ENCODE results near the gene RUNX2. TPM values are rescaled to one million over a fixed set of nuclear protein-coding genes. Genes with fewer than 3 reads are reported as not detected.

Gene RUNX2
- total and polyA plus RNA-seq, 9 of the 15 experiments (the other 6 are each of a cell fraction or from before 2014, with no cell fraction given), result 0.29 to 1.00 (median 0.43) TPM

DNA sequence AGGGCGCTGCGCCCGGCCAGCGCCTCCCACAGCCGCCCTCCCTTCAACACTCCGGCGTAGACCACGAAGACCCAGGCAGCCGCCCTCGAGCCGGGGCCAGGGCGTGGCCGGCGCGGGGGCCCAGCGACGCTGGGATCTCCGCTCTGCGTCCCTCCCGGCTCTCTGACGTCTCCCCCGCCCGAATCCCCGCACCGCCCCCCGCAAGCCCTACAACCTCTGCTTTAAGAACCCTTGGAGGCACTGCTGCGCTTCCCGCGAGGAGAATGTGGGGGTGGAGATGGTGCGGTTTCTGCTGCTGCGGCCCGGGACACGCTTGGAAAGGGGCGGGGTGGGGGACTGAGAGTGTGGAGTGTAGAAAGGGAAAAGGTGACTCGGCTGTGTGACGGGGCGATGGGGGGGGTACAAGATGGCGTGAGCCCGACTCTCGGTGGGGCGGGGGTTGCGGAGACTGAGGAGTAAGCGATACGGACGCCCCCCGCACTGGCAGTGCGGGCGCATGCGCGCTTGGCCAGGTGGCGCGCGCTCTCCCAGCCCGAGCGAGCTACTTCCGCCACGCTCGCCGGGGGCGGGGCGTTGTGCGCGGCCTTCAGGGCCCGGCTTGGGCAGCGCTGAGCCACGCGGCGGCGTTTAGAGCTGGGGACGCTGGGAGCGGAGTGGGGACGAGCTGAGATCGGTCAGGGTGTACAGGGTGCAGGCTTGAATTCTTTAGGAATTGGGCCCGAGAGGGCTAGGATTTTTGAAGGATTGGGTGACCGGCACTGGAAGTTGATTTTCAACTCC is 49.6 kb downstream of the RUNX2 start, which contains the start of gene SUPT3H (continued):
- TF ChIP-seq, protein P1, sequence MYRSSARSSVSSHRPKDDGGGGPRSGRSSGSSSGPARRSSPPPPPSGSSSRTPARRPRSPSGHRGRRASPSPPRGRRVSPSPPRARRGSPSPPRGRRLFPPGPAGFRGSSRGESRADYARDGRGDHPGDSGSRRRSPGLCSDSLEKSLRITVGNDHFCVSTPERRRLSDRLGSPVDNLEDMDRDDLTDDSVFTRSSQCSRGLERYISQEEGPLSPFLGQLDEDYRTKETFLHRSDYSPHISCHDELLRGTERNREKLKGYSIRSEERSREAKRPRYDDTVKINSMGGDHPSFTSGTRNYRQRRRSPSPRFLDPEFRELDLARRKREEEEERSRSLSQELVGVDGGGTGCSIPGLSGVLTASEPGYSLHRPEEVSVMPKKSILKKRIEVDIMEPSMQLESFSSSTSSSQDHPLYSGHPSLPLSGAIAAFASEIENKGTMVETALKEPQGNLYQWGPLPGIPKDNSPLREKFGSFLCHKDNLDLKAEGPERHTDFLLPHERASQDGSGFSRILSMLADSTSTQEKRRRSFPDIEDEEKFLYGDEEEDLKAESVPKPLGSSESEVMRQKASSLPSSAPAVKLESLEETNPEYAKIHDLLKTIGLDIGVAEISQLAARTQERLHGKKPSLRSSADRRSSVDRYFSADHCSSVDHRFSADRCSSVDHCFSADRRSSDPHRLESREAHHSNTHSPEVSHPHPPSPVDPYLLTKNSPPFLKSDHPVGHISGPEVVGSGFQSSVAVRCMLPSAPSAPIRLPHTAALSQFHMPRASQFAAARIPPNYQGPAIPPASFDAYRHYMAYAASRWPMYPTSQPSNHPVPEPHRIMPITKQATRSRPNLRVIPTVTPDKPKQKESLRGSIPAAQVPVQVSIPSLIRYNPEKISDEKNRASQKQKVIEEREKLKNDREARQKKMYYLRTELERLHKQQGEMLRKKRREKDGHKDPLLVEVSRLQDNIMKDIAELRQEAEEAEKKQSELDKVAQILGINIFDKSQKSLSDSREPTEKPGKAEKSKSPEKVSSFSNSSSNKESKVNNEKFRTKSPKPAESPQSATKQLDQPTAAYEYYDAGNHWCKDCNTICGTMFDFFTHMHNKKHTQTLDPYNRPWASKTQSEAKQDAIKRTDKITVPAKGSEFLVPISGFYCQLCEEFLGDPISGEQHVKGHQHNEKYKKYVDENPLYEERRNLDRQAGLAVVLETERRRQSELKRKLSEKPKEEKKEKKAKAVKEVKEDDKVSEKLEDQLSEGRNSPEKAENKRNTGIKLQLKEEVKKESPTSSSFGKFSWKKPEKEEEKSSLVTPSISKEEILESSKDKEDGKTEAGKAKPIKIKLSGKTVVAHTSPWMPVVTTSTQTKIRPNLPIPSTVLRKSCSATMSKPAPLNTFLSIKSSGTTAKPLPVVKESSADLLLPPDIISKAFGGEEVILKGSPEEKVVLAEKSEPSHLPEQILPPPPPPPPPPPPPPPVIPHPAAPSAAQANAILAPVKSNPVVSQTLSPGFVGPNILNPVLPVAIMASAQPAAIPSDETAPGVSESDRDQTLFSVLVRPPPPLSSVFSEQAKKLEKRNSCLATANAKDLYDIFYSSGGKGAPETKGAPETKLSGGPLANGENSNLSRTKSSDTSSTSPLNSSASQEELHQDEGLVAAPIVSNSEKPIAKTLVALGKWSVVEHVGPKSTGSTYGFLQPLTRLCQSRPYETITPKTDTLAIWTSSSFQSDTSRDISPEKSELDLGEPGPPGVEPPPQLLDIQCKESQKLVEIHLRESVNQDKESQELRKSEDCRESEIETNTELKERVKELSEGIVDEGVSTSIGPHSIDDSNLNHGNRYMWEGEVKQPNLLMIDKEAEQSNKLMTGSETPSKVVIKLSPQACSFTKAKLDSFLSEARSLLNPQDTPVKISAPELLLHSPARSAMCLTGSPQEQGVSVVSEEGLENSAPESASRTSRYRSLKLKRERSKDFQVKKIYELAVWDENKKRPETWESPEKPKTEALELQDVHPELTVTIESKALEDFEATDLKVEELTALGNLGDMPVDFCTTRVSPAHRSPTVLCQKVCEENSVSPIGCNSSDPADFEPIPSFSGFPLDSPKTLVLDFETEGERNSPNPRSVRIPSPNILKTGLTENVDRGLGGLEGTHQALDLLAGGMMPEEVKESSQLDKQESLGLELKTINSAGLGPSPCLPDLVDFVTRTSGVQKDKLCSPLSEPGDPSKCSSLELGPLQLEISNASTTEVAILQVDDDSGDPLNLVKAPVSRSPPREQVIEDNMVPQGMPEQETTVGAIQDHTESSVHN (IDR thresholded peaks at IDR 0.05; ENCODE audit: borderline replicate concordance in 1 of 2, low read depth in 1 of 2), result no peak
- TF ChIP-seq BRD4 (IDR thresholded peaks at IDR 0.05) (peak; percentile 96), MXD1 (CRISPR knock-in tag; IDR thresholded peaks at IDR 0.05; ENCODE audit: borderline replicate concordance, poor library complexity, severe bottlenecking) (peak; percentile 14), NR2C2 (CRISPR knock-in tag; IDR thresholded peaks at IDR 0.05) (no peak), NR2C2 (tag; IDR thresholded peaks at IDR 0.05) (peak; percentile 39; the same call in 1 of the 2 replicates), XRCC4 (IDR thresholded peaks at IDR 0.05; ENCODE audit: extremely low read depth, insufficient read depth, insufficient read length) (no peak), SMAD4 (CRISPR knock-in tag; conservative IDR thresholded peaks at IDR 0.05) (peak; percentile 17; the same call in 1 of the 2 replicates), ARID3B (CRISPR knock-in tag; IDR thresholded peaks at IDR 0.05; ENCODE audit: borderline replicate concordance) (no peak), ADNP (tag; IDR thresholded peaks at IDR 0.05) (no peak)
- TF ChIP-seq, protein P2, sequence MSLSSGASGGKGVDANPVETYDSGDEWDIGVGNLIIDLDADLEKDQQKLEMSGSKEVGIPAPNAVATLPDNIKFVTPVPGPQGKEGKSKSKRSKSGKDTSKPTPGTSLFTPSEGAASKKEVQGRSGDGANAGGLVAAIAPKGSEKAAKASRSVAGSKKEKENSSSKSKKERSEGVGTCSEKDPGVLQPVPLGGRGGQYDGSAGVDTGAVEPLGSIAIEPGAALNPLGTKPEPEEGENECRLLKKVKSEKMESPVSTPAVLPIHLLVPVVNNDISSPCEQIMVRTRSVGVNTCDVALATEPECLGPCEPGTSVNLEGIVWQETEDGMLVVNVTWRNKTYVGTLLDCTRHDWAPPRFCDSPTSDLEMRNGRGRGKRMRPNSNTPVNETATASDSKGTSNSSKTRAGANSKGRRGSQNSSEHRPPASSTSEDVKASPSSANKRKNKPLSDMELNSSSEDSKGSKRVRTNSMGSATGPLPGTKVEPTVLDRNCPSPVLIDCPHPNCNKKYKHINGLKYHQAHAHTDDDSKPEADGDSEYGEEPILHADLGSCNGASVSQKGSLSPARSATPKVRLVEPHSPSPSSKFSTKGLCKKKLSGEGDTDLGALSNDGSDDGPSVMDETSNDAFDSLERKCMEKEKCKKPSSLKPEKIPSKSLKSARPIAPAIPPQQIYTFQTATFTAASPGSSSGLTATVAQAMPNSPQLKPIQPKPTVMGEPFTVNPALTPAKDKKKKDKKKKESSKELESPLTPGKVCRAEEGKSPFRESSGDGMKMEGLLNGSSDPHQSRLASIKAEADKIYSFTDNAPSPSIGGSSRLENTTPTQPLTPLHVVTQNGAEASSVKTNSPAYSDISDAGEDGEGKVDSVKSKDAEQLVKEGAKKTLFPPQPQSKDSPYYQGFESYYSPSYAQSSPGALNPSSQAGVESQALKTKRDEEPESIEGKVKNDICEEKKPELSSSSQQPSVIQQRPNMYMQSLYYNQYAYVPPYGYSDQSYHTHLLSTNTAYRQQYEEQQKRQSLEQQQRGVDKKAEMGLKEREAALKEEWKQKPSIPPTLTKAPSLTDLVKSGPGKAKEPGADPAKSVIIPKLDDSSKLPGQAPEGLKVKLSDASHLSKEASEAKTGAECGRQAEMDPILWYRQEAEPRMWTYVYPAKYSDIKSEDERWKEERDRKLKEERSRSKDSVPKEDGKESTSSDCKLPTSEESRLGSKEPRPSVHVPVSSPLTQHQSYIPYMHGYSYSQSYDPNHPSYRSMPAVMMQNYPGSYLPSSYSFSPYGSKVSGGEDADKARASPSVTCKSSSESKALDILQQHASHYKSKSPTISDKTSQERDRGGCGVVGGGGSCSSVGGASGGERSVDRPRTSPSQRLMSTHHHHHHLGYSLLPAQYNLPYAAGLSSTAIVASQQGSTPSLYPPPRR (CRISPR knock-in tag; IDR thresholded peaks at IDR 0.05; ENCODE audit: borderline replicate concordance), result peak; percentile 63; the same call in 1 of the 2 replicates

Data from K562 (cell line).